ENCODE data around the gene RARG. TPM values are rescaled to one million over a fixed set of nuclear protein-coding genes. Genes with fewer than 3 reads are reported as not detected.
"Not testable (repeated sequence)": the region's sequence is repeated elsewhere in the genome, so short reads cannot be mapped to it uniquely, and the experiment has no call there.

Gene RARG
- total RNA-seq, 1 experiment from 2014 or later: 62.0 TPM

GRCh38 chr12:53170215-53170614, 61.8 kb downstream of the RARG start:
- Histone ChIP-seq H4K20me1 (ENCODE audit: low read length) (no peaks in the 10 kb centered on the region), H3K4me2 (ENCODE audit: low read length) (no peak overlapping the region), H3K27ac (ENCODE audit: low read length) (no peak overlapping the region), H3K4me3 (ENCODE audit: low read length) (no peak overlapping the region), H3K27me3 (ENCODE audit: low read length) (no peaks in the 10 kb centered on the region), H3K4me1 (ENCODE audit: insufficient read depth, low read length) (peaks cover 45% of the 10 kb centered on the region), H3K9me2 (replicated peaks; ENCODE audit: low read length) (no peaks in the 10 kb centered on the region), H3K36me3 (ENCODE audit: low read depth, low read length) (no peaks in the 10 kb centered on the region), H3K9ac (ENCODE audit: low read length) (no peak overlapping the region), H2AFZ (ENCODE audit: low read length) (no peak overlapping the region), H3K9me3 (ENCODE audit: low read length) (no peaks in the 10 kb centered on the region), H3K79me2 (ENCODE audit: low read length) (no peaks in the 10 kb centered on the region), H3F3A (ENCODE audit: low read length, unreplicated experiment) (peaks cover under 1% of the 10 kb centered on the region)
- ATAC-seq: no peak
- TF ChIP-seq EZH2phosphoT487 (IDR thresholded peaks at IDR 0.05; ENCODE audit: borderline replicate concordance, low read length) (no peak), EZH2 (IDR thresholded peaks at IDR 0.05; ENCODE audit: low read length, unreplicated experiment) (no peak)
- TF ChIP-seq, protein P1, sequence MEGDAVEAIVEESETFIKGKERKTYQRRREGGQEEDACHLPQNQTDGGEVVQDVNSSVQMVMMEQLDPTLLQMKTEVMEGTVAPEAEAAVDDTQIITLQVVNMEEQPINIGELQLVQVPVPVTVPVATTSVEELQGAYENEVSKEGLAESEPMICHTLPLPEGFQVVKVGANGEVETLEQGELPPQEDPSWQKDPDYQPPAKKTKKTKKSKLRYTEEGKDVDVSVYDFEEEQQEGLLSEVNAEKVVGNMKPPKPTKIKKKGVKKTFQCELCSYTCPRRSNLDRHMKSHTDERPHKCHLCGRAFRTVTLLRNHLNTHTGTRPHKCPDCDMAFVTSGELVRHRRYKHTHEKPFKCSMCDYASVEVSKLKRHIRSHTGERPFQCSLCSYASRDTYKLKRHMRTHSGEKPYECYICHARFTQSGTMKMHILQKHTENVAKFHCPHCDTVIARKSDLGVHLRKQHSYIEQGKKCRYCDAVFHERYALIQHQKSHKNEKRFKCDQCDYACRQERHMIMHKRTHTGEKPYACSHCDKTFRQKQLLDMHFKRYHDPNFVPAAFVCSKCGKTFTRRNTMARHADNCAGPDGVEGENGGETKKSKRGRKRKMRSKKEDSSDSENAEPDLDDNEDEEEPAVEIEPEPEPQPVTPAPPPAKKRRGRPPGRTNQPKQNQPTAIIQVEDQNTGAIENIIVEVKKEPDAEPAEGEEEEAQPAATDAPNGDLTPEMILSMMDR (conservative IDR thresholded peaks at IDR 0.05; ENCODE audit: low read depth, low read length): no peak
- ChIA-PET CTCF (no interaction called here), POLR2A (ENCODE audit: unreplicated experiment) (no interaction called here)
- DNase-seq: no peak
- intact Hi-C loops (cut with micrococcal nuclease): loop anchor here (10.0 kb wide), 1 partner anchor 105 kb away; no protein-coding TSS in a partner anchor
- BruUV-seq (replicated peaks): no TSS peak

GRCh38 chr12:53169644-53170043, 62.4 kb downstream of the RARG start:
- no TSS peak for BruUV-seq (replicated peaks)
- Histone ChIP-seq H2AFZ (ENCODE audit: low read length) (no peak overlapping the region), H3K4me1 (ENCODE audit: insufficient read depth, low read length) (peaks cover 40% of the 10 kb centered on the region)

GRCh38 chr12:53166837-53167236, 65.2 kb downstream of the RARG start:
- no peaks in the 10 kb centered on the region for H3K36me3 ChIP-seq (ENCODE audit: low read depth, low read length)
- no TSS peak for BruUV-seq (replicated peaks)
- H3K4me1 ChIP-seq (ENCODE audit: insufficient read depth, low read length): peaks cover 17% of the 10 kb centered on the region
- no peaks in the 10 kb centered on the region for H3K27me3 ChIP-seq (ENCODE audit: low read length)
- ChIA-PET CTCF (interaction anchor here (0.6 kb wide), 2 partner anchors 101 to 129 kb away, joined by 3 to 4 read pairs; partner anchors contain the start of gene PFDN5), POLR2A (ENCODE audit: unreplicated experiment) (no interaction called here)
- TF ChIP-seq EZH2 (IDR thresholded peaks at IDR 0.05; ENCODE audit: low read length, unreplicated experiment) (no peak), EZH2phosphoT487 (IDR thresholded peaks at IDR 0.05; ENCODE audit: borderline replicate concordance, low read length) (no peak)
- TF ChIP-seq, protein P1 (conservative IDR thresholded peaks at IDR 0.05; ENCODE audit: low read depth, low read length): no peak
- no peak overlapping the region for H3K9ac ChIP-seq (ENCODE audit: low read length)
- no peak overlapping the region for H3K4me2 ChIP-seq (ENCODE audit: low read length)
- ATAC-seq: peak; percentile 58
- H4K20me1 ChIP-seq (ENCODE audit: low read length): no peaks in the 10 kb centered on the region
- H3K9me3 ChIP-seq (ENCODE audit: low read length): no peaks in the 10 kb centered on the region
- H3K79me2 ChIP-seq (ENCODE audit: low read length): no peaks in the 10 kb centered on the region
- H3K27ac ChIP-seq (ENCODE audit: low read length): no peak overlapping the region
- no peak overlapping the region for H2AFZ ChIP-seq (ENCODE audit: low read length)
- no peaks in the 10 kb centered on the region for H3K9me2 ChIP-seq (replicated peaks; ENCODE audit: low read length)
- DNase-seq: peak; percentile 66
- no peaks in the 10 kb centered on the region for H3F3A ChIP-seq (ENCODE audit: low read length, unreplicated experiment)
- intact Hi-C loops (cut with micrococcal nuclease): no loop called here
- no peak overlapping the region for H3K4me3 ChIP-seq (ENCODE audit: low read length)

More at GRCh38 chr12:53169644-53170043, 62.4 kb downstream of the RARG start:
- Histone ChIP-seq H3K36me3 (ENCODE audit: low read depth, low read length) (no peaks in the 10 kb centered on the region), H3K79me2 (ENCODE audit: low read length) (no peaks in the 10 kb centered on the region), H3K4me2 (ENCODE audit: low read length) (no peak overlapping the region), H3K9me3 (ENCODE audit: low read length) (no peaks in the 10 kb centered on the region), H3K9ac (ENCODE audit: low read length) (no peak overlapping the region), H3K27me3 (ENCODE audit: low read length) (no peaks in the 10 kb centered on the region), H3F3A (ENCODE audit: low read length, unreplicated experiment) (no peaks in the 10 kb centered on the region), H3K27ac (ENCODE audit: low read length) (no peak overlapping the region), H4K20me1 (ENCODE audit: low read length) (no peaks in the 10 kb centered on the region), H3K9me2 (replicated peaks; ENCODE audit: low read length) (no peaks in the 10 kb centered on the region), H3K4me3 (ENCODE audit: low read length) (no peak overlapping the region)
- CTCF ChIA-PET: no interaction called here
- ATAC-seq (no peak), DNase-seq (no peak)
- TF ChIP-seq EZH2 (IDR thresholded peaks at IDR 0.05; ENCODE audit: low read length, unreplicated experiment) (no peak), EZH2phosphoT487 (IDR thresholded peaks at IDR 0.05; ENCODE audit: borderline replicate concordance, low read length) (no peak)
- TF ChIP-seq, protein P1 (conservative IDR thresholded peaks at IDR 0.05; ENCODE audit: low read depth, low read length): no peak
- intact Hi-C loops (cut with micrococcal nuclease): loop anchor here (10.0 kb wide), 1 partner anchor 105 kb away; no protein-coding TSS in a partner anchor
- POLR2A ChIA-PET (ENCODE audit: unreplicated experiment): no interaction called here

GRCh38 chr12:53163008-53163407, 69.0 kb downstream of the RARG start:
- H3K27ac ChIP-seq (ENCODE audit: low read length); DNase-seq; H3K9me2 ChIP-seq (replicated peaks; ENCODE audit: low read length); H3K4me3 ChIP-seq (ENCODE audit: low read length); H3K9ac ChIP-seq (ENCODE audit: low read length); ATAC-seq; H3K4me2 ChIP-seq (ENCODE audit: low read length); BruUV-seq (replicated peaks); H4K20me1 ChIP-seq (ENCODE audit: low read length); H3K36me3 ChIP-seq (ENCODE audit: low read depth, low read length); H3F3A ChIP-seq (ENCODE audit: low read length, unreplicated experiment); H3K27me3 ChIP-seq (ENCODE audit: low read length); H3K79me2 ChIP-seq (ENCODE audit: low read length); H3K9me3 ChIP-seq (ENCODE audit: low read length); H2AFZ ChIP-seq (ENCODE audit: low read length); POLR2A ChIA-PET (ENCODE audit: unreplicated experiment); CTCF ChIA-PET; intact Hi-C loops (cut with micrococcal nuclease): not testable (repeated sequence)
- H3K4me1 ChIP-seq (ENCODE audit: insufficient read depth, low read length): peaks cover 12% of the 10 kb centered on the region; the same call in 1 of the 2 replicates

Data from PC-3 (cell line).